K562 (cell line): ENCODE data around the gene FANCG. TPM values are rescaled to one million over a fixed set of nuclear protein-coding genes. Genes with fewer than 3 reads are reported as not detected.

Experiments
- ATF6 ChIP-seq: sonication (generic); formaldehyde crosslinking; IDR thresholded peaks from 2 replicates; pipeline ENCODE4 v1.4.0; 2020; ENCODE audit warnings: mild to moderate bottlenecking, missing genetic modification reagents
- C11orf30 ChIP-seq: fragments of 450-650 bp; IDR thresholded peaks from 2 replicates; pipeline ENCODE4 v1.6.1; 2016; ENCODE audit warnings: low read depth, mild to moderate bottlenecking
- CBX1 ChIP-seq: sonication (generic); IDR thresholded peaks from 2 replicates; pipeline ENCODE4 v1.6.1; 2016; ENCODE audit warnings: antibody characterized with exemption, low read depth, mild to moderate bottlenecking
- CCAR2 ChIP-seq: fragments of 200-400 bp; formaldehyde crosslinking; IDR thresholded peaks from 2 replicates; pipeline ENCODE4 v1.6.1; 2017; ENCODE audit warnings: mild to moderate bottlenecking, low read depth, low read length
- CREBBP ChIP-seq: IDR thresholded peaks from one replicate; pipeline ENCODE4 v1.6.1; 2012; ENCODE audit warnings: low read depth, mild to moderate bottlenecking, control low read depth, inconsistent platforms, low read length
- CTBP1 ChIP-seq: fragments of 450-650 bp; IDR thresholded peaks from 2 replicates; pipeline ENCODE4 v1.6.1; 2016; ENCODE audit warnings: borderline replicate concordance
- DEAF1 ChIP-seq: fragments of 450-650 bp; formaldehyde crosslinking; IDR thresholded peaks from 2 replicates; pipeline ENCODE4 v1.4.0; 2020; ENCODE audit warnings: mild to moderate bottlenecking, moderate library complexity
- EZH2 ChIP-seq: IDR thresholded peaks from 2 replicates; pipeline ENCODE4 v1.6.1; 2012; ENCODE audit warnings: low read depth, mild to moderate bottlenecking, inconsistent platforms, low read length, borderline replicate concordance
- MLX ChIP-seq, 2 experiments: fragments of 450-650 bp in 1 of 2; sonication (generic) in 1 of 2; formaldehyde crosslinking; conservative IDR thresholded peaks; 2 replicates each; pipeline versions ENCODE4 v1.4.0 to v1.8.1; 2020 to 2022; ENCODE audit warnings: mild to moderate bottlenecking in 1 of 2, missing genetic modification reagents in 1 of 2
- TBP ChIP-seq: optimal IDR thresholded peaks from 2 replicates; pipeline ENCODE3; 2011; ENCODE audit warnings: low read depth, low read length, improper control_type of control experiment
- U2AF2 ChIP-seq: fragments of 200-400 bp; formaldehyde crosslinking; optimal IDR thresholded peaks from 2 replicates; pipeline ENCODE3; 2017; ENCODE audit warnings: low read depth, mild to moderate bottlenecking, low read length
- ZBTB17 ChIP-seq: fragments of 450-650 bp; formaldehyde crosslinking; IDR thresholded peaks from 2 replicates; pipeline ENCODE4 v1.4.0; 2020; ENCODE audit warnings: mild to moderate bottlenecking
- ZNF184 ChIP-seq: sonication (generic); formaldehyde crosslinking; IDR thresholded peaks from 2 replicates; pipeline ENCODE4 v1.5.0; 2020; ENCODE audit warnings: missing genetic modification reagents
- ZNF592 ChIP-seq: fragments of 450-650 bp; IDR thresholded peaks from 2 replicates; pipeline ENCODE4 v1.6.1; 2017; ENCODE audit warnings: antibody characterized with exemption, mild to moderate bottlenecking
- polyA plus RNA-seq, 8 experiments: library from polyadenylated mRNA; depleted of rRNA in 4 of 8; stranded (reverse) in 5 of 8; unstranded in 3 of 8; fragments of >200 nt; fragmentation: Nextera tagmentation in 2 of 8; fragmentation: Illumina TruSeq in 1 of 8; extraction: Ambion mirVana in 2 of 8; extraction: Trizol in 1 of 8; gene quantifications; 2 replicates each; pipeline versions ENCODE4 v1.2.1 to v1.2.3, GENCODE V29; 2011 to 2014; ENCODE audit warnings: inconsistent platforms in 1 of 8, missing spikeins in 1 of 8
- total RNA-seq, 7 experiments: library from RNA; depleted of rRNA in 6 of 7; stranded (reverse); fragments of >200 nt in 6 of 7; fragmentation: Illumina TruSeq in 2 of 7; extraction: Trizol in 2 of 7; gene quantifications; 2 replicates each; pipeline versions ENCODE4 v1.2.1 to v1.2.3, GENCODE V29; 2011 to 2021; ENCODE audit warnings: low replicate concordance in 1 of 7
- TF ChIP-seq, protein P1 (sequence below): sonication (generic); formaldehyde crosslinking; IDR thresholded peaks from 2 replicates; pipeline ENCODE4 v1.8.0; 2022; ENCODE audit warnings: missing genetic modification reagents, mild to moderate bottlenecking, borderline replicate concordance
- TF ChIP-seq, protein P2 (sequence below): sonication (generic); formaldehyde crosslinking; IDR thresholded peaks from 2 replicates; pipeline ENCODE4 v1.8.0; 2022; ENCODE audit warnings: mild to moderate bottlenecking, missing genetic modification reagents

The FANCG gene
- total and polyA plus RNA-seq, 9 of the 15 experiments (the other 6 are each of a cell fraction or from before 2014, with no cell fraction given) = 7.5 to 43.9 (median 31.0) TPM

DNA sequence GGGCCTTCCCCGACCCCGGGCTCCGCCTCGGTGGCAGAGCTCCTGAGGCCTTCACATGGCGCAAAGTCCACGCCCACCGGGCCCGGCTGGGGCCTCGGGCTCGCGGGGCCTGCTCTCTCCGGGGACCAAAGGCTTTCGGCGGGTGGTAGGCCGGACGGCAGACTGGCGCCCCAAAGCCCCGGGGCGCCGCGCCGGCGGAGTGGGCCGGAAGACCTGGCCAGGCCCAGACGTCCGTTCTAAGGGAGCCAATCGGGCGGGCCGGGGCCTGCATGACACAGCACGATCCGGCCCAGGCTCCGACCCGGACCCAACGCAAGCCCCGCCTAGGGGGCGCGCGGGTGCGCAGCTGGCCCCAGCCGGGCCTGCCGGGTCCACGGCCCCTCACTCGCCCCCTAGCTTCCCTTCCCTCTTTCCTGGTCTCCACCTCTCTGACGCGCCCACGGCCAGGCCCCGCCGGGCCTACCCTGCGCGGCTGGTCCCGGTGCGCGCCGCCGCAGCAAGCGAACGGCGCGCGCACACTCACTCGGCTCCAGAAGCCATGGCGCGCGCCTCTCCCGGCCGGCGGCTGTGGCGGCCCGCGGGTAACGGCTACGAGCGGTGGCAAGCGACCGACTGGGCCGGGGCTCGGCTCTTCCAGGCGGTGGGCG is 7.8 kb downstream of the FANCG start (continued):
- no peak for TF ChIP-seq DEAF1 (CRISPR knock-in tag)
- peak; percentile 30; the same call in 1 of the 2 replicates for TF ChIP-seq ZBTB17
- peak; percentile 89 for TF ChIP-seq CTBP1
- TF ChIP-seq TBP = no peak
- TF ChIP-seq CCAR2 = no peak
- TF ChIP-seq C11orf30 = peak; percentile 88
- TF ChIP-seq CREBBP = no peak
- TF ChIP-seq, protein P1, sequence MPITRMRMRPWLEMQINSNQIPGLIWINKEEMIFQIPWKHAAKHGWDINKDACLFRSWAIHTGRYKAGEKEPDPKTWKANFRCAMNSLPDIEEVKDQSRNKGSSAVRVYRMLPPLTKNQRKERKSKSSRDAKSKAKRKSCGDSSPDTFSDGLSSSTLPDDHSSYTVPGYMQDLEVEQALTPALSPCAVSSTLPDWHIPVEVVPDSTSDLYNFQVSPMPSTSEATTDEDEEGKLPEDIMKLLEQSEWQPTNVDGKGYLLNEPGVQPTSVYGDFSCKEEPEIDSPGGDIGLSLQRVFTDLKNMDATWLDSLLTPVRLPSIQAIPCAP = no peak
- no peak for TF ChIP-seq EZH2
- 0 out of 2 replicates have a peak, but pooled peaks have one; percentile 42 for TF ChIP-seq ZNF592
- 0 out of 2 replicates have a peak, but pooled peaks have one; percentile 13 for TF ChIP-seq CBX1
- no peak for TF ChIP-seq MLX (CRISPR knock-in tag; conservative IDR thresholded peaks at IDR 0.05)
- TF ChIP-seq ZNF184 = no peak
- TF ChIP-seq ATF6 (CRISPR knock-in tag) = no peak
- TF ChIP-seq, protein P2, sequence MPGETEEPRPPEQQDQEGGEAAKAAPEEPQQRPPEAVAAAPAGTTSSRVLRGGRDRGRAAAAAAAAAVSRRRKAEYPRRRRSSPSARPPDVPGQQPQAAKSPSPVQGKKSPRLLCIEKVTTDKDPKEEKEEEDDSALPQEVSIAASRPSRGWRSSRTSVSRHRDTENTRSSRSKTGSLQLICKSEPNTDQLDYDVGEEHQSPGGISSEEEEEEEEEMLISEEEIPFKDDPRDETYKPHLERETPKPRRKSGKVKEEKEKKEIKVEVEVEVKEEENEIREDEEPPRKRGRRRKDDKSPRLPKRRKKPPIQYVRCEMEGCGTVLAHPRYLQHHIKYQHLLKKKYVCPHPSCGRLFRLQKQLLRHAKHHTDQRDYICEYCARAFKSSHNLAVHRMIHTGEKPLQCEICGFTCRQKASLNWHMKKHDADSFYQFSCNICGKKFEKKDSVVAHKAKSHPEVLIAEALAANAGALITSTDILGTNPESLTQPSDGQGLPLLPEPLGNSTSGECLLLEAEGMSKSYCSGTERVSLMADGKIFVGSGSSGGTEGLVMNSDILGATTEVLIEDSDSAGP (CRISPR knock-in tag) = no peak
- no peak for TF ChIP-seq U2AF2
